ENCODE measurements around the gene TMX4.

DNA sequence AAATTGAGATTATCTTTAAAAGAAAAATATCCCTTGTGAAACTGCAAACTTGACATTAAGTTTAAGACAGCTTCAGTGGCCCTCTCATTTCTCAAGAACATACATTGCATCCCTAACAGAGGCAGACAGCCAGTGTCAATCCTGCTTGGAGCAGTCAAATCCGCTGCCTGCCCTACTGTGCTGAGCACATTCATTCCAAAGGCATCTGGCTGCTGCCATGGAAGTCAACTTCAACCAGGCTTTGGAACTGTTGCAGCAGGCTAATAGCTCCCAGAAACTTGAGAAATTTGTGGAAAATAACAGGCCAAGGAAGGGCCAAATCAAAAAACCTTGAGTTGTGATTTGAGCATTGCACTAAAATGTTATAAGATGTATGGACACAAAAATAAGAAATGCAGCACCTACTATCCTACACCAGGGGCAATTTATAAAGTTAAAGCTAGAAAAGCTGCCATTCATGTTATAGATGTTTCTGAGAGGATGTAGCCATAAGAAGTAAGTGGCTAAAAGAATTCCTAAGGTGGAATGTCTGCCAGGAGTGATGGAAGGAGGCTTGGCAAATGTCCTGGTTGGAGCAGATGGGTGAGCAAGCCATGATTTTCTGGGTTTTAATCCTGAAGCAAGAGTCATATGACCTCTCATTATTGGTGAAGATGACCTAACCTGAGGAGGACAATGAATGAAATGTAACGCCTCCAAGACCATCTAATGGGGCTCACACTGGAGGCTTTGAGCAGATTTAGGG is 47.9 kb downstream of the TMX4 start:
- TF ChIP-seq ZNF274 (IDR thresholded peaks at IDR 0.05; ENCODE audit: low read length) (no peak), ZNF274 (tag by site-specific recombination; IDR thresholded peaks at IDR 0.05; ENCODE audit: borderline replicate concordance) (no peak), ZNF692 (tag by site-specific recombination; IDR thresholded peaks at IDR 0.05) (no peak), ZNF280C (tag by site-specific recombination; IDR thresholded peaks at IDR 0.05) (no peak), ZNF266 (tag by site-specific recombination; IDR thresholded peaks at IDR 0.05; ENCODE audit: low read depth) (no peak), KLF1 (tag by site-specific recombination; IDR thresholded peaks at IDR 0.05) (no peak), PRDM1 (tag by site-specific recombination; IDR thresholded peaks at IDR 0.05) (no peak), ATF2 (tag by site-specific recombination; IDR thresholded peaks at IDR 0.05; ENCODE audit: low read depth) (no peak)
- TF ChIP-seq, protein P1, sequence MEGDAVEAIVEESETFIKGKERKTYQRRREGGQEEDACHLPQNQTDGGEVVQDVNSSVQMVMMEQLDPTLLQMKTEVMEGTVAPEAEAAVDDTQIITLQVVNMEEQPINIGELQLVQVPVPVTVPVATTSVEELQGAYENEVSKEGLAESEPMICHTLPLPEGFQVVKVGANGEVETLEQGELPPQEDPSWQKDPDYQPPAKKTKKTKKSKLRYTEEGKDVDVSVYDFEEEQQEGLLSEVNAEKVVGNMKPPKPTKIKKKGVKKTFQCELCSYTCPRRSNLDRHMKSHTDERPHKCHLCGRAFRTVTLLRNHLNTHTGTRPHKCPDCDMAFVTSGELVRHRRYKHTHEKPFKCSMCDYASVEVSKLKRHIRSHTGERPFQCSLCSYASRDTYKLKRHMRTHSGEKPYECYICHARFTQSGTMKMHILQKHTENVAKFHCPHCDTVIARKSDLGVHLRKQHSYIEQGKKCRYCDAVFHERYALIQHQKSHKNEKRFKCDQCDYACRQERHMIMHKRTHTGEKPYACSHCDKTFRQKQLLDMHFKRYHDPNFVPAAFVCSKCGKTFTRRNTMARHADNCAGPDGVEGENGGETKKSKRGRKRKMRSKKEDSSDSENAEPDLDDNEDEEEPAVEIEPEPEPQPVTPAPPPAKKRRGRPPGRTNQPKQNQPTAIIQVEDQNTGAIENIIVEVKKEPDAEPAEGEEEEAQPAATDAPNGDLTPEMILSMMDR (tag by site-specific recombination; IDR thresholded peaks at IDR 0.05), result no peak
- TF ChIP-seq, protein P2, sequence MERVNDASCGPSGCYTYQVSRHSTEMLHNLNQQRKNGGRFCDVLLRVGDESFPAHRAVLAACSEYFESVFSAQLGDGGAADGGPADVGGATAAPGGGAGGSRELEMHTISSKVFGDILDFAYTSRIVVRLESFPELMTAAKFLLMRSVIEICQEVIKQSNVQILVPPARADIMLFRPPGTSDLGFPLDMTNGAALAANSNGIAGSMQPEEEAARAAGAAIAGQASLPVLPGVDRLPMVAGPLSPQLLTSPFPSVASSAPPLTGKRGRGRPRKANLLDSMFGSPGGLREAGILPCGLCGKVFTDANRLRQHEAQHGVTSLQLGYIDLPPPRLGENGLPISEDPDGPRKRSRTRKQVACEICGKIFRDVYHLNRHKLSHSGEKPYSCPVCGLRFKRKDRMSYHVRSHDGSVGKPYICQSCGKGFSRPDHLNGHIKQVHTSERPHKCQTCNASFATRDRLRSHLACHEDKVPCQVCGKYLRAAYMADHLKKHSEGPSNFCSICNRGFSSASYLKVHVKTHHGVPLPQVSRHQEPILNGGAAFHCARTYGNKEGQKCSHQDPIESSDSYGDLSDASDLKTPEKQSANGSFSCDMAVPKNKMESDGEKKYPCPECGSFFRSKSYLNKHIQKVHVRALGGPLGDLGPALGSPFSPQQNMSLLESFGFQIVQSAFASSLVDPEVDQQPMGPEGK (tag by site-specific recombination; IDR thresholded peaks at IDR 0.05), result no peak

All from HEK293 (cell line).